Measurements from ENCODE around the gene ANO10.
"Not testable (repeated sequence)": the region's sequence is repeated elsewhere in the genome, so short reads cannot be mapped to it uniquely, and the experiment has no call there.

ANO10 gene

GRCh38 chr3:43521941-43522340, 99.9 kb downstream of the ANO10 start:
- no peaks in the 10 kb centered on the region for H3K79me2 ChIP-seq (ENCODE audit: control insufficient read depth, insufficient read depth, low read length, unreplicated experiment)
- H3K4me1 ChIP-seq (ENCODE audit: control insufficient read depth, insufficient read depth, low read length, unreplicated experiment): peaks cover 15% of the 10 kb centered on the region
- H3K36me3 ChIP-seq (ENCODE audit: insufficient read depth, low read length): peaks cover 19% of the 10 kb centered on the region
- no peak overlapping the region for H2AFZ ChIP-seq (ENCODE audit: low read length, unreplicated experiment)
- no peak overlapping the region for H3K4me3 ChIP-seq (ENCODE audit: low read depth, low read length)
- no peaks in the 10 kb centered on the region for H3K27me3 ChIP-seq (ENCODE audit: insufficient read depth, low read length)
- H3K27ac ChIP-seq (ENCODE audit: low read depth, low read length): no peak overlapping the region

GRCh38 chr3:43518515-43518914, 103.3 kb downstream of the ANO10 start:
- H3K27ac ChIP-seq (ENCODE audit: low read depth, low read length); H2AFZ ChIP-seq (ENCODE audit: low read length, unreplicated experiment); H3K4me1 ChIP-seq (ENCODE audit: control insufficient read depth, insufficient read depth, low read length, unreplicated experiment); H3K27me3 ChIP-seq (ENCODE audit: insufficient read depth, low read length); H3K79me2 ChIP-seq (ENCODE audit: control insufficient read depth, insufficient read depth, low read length, unreplicated experiment); H3K4me3 ChIP-seq (ENCODE audit: low read depth, low read length): not testable (repeated sequence)
- peaks cover 19% of the 10 kb centered on the region for H3K36me3 ChIP-seq (ENCODE audit: insufficient read depth, low read length)

- Histone ChIP-seq H3K79me2 (ENCODE audit: control insufficient read depth, insufficient read depth, low read length, unreplicated experiment) (no peaks in the 10 kb centered on the region), H3K27ac (ENCODE audit: low read depth, low read length) (no peak overlapping the region), H3K36me3 (ENCODE audit: insufficient read depth, low read length) (peaks cover 18% of the 10 kb centered on the region), H3K27me3 (ENCODE audit: insufficient read depth, low read length) (no peaks in the 10 kb centered on the region), H3K4me3 (ENCODE audit: low read depth, low read length) (no peak overlapping the region), H3K4me1 (ENCODE audit: control insufficient read depth, insufficient read depth, low read length, unreplicated experiment) (peaks cover 7% of the 10 kb centered on the region), H2AFZ (ENCODE audit: low read length, unreplicated experiment) (no peak overlapping the region)
Measured at GRCh38 chr3:43515970-43516635, 105.7 kb downstream of the ANO10 start.

GRCh38 chr3:43515208-43515917, 106.4 kb downstream of the ANO10 start:
- H3K27ac ChIP-seq (ENCODE audit: low read depth, low read length): no peak overlapping the region
- no peaks in the 10 kb centered on the region for H3K79me2 ChIP-seq (ENCODE audit: control insufficient read depth, insufficient read depth, low read length, unreplicated experiment)
- H3K4me3 ChIP-seq (ENCODE audit: low read depth, low read length): no peak overlapping the region
- H3K27me3 ChIP-seq (ENCODE audit: insufficient read depth, low read length): no peaks in the 10 kb centered on the region
- H3K36me3 ChIP-seq (ENCODE audit: insufficient read depth, low read length): peaks cover 14% of the 10 kb centered on the region
- H3K4me1 ChIP-seq (ENCODE audit: control insufficient read depth, insufficient read depth, low read length, unreplicated experiment): peaks cover 7% of the 10 kb centered on the region
- H2AFZ ChIP-seq (ENCODE audit: low read length, unreplicated experiment): no peak overlapping the region

- Histone ChIP-seq H3K27me3 (ENCODE audit: insufficient read depth, low read length) (no peaks in the 10 kb centered on the region), H3K4me3 (ENCODE audit: low read depth, low read length) (no peak overlapping the region), H3K79me2 (ENCODE audit: control insufficient read depth, insufficient read depth, low read length, unreplicated experiment) (no peaks in the 10 kb centered on the region), H2AFZ (ENCODE audit: low read length, unreplicated experiment) (no peak overlapping the region), H3K36me3 (ENCODE audit: insufficient read depth, low read length) (peaks cover 4% of the 10 kb centered on the region; the same call in 1 of the 2 replicates), H3K4me1 (ENCODE audit: control insufficient read depth, insufficient read depth, low read length, unreplicated experiment) (peaks cover 7% of the 10 kb centered on the region), H3K27ac (ENCODE audit: low read depth, low read length) (no peak overlapping the region)
Measured at GRCh38 chr3:43512754-43513404, 108.9 kb downstream of the ANO10 start.

- Histone ChIP-seq H2AFZ (ENCODE audit: low read length, unreplicated experiment) (no peak overlapping the region), H3K27me3 (ENCODE audit: insufficient read depth, low read length) (no peaks in the 10 kb centered on the region), H3K4me3 (ENCODE audit: low read depth, low read length) (no peak overlapping the region), H3K36me3 (ENCODE audit: insufficient read depth, low read length) (no peaks in the 10 kb centered on the region), H3K27ac (ENCODE audit: low read depth, low read length) (no peak overlapping the region), H3K4me1 (ENCODE audit: control insufficient read depth, insufficient read depth, low read length, unreplicated experiment) (no peaks in the 10 kb centered on the region), H3K79me2 (ENCODE audit: control insufficient read depth, insufficient read depth, low read length, unreplicated experiment) (no peaks in the 10 kb centered on the region)
Measured at GRCh38 chr3:43506644-43507043, 115.2 kb downstream of the ANO10 start.

- Histone ChIP-seq H3K4me1 (ENCODE audit: control insufficient read depth, insufficient read depth, low read length, unreplicated experiment) (no peaks in the 10 kb centered on the region), H3K27ac (ENCODE audit: low read depth, low read length) (no peak overlapping the region), H3K27me3 (ENCODE audit: insufficient read depth, low read length) (no peaks in the 10 kb centered on the region)
Measured at GRCh38 chr3:43505351-43505750, 116.5 kb downstream of the ANO10 start.

GRCh38 chr3:43503067-43503728, 118.6 kb downstream of the ANO10 start:
- Histone ChIP-seq H3K79me2 (ENCODE audit: control insufficient read depth, insufficient read depth, low read length, unreplicated experiment) (no peaks in the 10 kb centered on the region), H3K4me3 (ENCODE audit: low read depth, low read length) (no peak overlapping the region), H3K4me1 (ENCODE audit: control insufficient read depth, insufficient read depth, low read length, unreplicated experiment) (peaks cover 2% of the 10 kb centered on the region), H2AFZ (ENCODE audit: low read length, unreplicated experiment) (no peak overlapping the region), H3K36me3 (ENCODE audit: insufficient read depth, low read length) (no peaks in the 10 kb centered on the region), H3K27ac (ENCODE audit: low read depth, low read length) (no peak overlapping the region), H3K27me3 (ENCODE audit: insufficient read depth, low read length) (no peaks in the 10 kb centered on the region)

More at GRCh38 chr3:43505351-43505750, 116.5 kb downstream of the ANO10 start:
- Histone ChIP-seq H3K4me3 (ENCODE audit: low read depth, low read length) (no peak overlapping the region), H2AFZ (ENCODE audit: low read length, unreplicated experiment) (no peak overlapping the region), H3K36me3 (ENCODE audit: insufficient read depth, low read length) (no peaks in the 10 kb centered on the region), H3K79me2 (ENCODE audit: control insufficient read depth, insufficient read depth, low read length, unreplicated experiment) (no peaks in the 10 kb centered on the region)

- Histone ChIP-seq H3K36me3 (ENCODE audit: insufficient read depth, low read length) (no peaks in the 10 kb centered on the region), H3K79me2 (ENCODE audit: control insufficient read depth, insufficient read depth, low read length, unreplicated experiment) (no peaks in the 10 kb centered on the region), H3K4me3 (ENCODE audit: low read depth, low read length) (no peak overlapping the region), H2AFZ (ENCODE audit: low read length, unreplicated experiment) (no peak overlapping the region), H3K27ac (ENCODE audit: low read depth, low read length) (no peak overlapping the region), H3K4me1 (ENCODE audit: control insufficient read depth, insufficient read depth, low read length, unreplicated experiment) (peaks cover 19% of the 10 kb centered on the region), H3K27me3 (ENCODE audit: insufficient read depth, low read length) (no peaks in the 10 kb centered on the region)
Measured at GRCh38 chr3:43499256-43499655, 122.6 kb downstream of the ANO10 start.

GRCh38 chr3:43497905-43498365, 123.9 kb downstream of the ANO10 start:
- no peak overlapping the region for H2AFZ ChIP-seq (ENCODE audit: low read length, unreplicated experiment)
- no peak overlapping the region; the same call in 1 of the 2 replicates for H3K27ac ChIP-seq (ENCODE audit: low read depth, low read length)
- H3K27me3 ChIP-seq (ENCODE audit: insufficient read depth, low read length): no peaks in the 10 kb centered on the region
- no peaks in the 10 kb centered on the region for H3K36me3 ChIP-seq (ENCODE audit: insufficient read depth, low read length)
- H3K4me3 ChIP-seq (ENCODE audit: low read depth, low read length): no peak overlapping the region
- H3K79me2 ChIP-seq (ENCODE audit: control insufficient read depth, insufficient read depth, low read length, unreplicated experiment): no peaks in the 10 kb centered on the region
- H3K4me1 ChIP-seq (ENCODE audit: control insufficient read depth, insufficient read depth, low read length, unreplicated experiment): peaks cover 19% of the 10 kb centered on the region

Data from ACC112 (cell line).